Central memory CD8-positive, alpha-beta T cell (primary cell): Measurements from ENCODE around the gene KANSL1.

ENCODE experiments used
- ATAC-seq: fragments of 150-1000 bp; cut with Tn5 transposase; replicated peaks from 2 replicates; pipeline ENCODE4 v1.10.0; 2022; ENCODE audit warnings: mild to moderate bottlenecking, moderate FRiP score, moderate number of reproducible peaks; ENCODE audit not compliant: poor library complexity, severe bottlenecking; ENCODE audit errors: extremely low read depth
- DNase-seq, 2 donors: peaks; one replicate each; pipeline ENCODE4 v3.0.0; 2021; ENCODE audit warnings: low spot score in 2 of 2
- H3K27ac Mint-ChIP-seq: one replicate; pipeline ENCODE4 v1.8.0; 2022; ENCODE audit warnings: low read depth, mild to moderate bottlenecking, moderate library complexity, mixed read lengths
- H3K27me3 Mint-ChIP-seq: one replicate; pipeline ENCODE4 v1.8.0; 2022; ENCODE audit warnings: mixed read lengths
- H3K36me3 Mint-ChIP-seq: one replicate; pipeline ENCODE4 v1.8.0; 2022; ENCODE audit warnings: mild to moderate bottlenecking, moderate library complexity, mixed read lengths; ENCODE audit not compliant: insufficient read depth
- H3K4me1 Mint-ChIP-seq: one replicate; pipeline ENCODE4 v1.8.0; 2022; ENCODE audit warnings: mixed read lengths
- H3K4me3 Mint-ChIP-seq: one replicate; pipeline ENCODE4 v1.8.0; 2022; ENCODE audit warnings: mild to moderate bottlenecking, moderate library complexity, mixed read lengths
- H3K9me3 Mint-ChIP-seq: one replicate; pipeline ENCODE4 v1.8.0; 2022; ENCODE audit warnings: mixed read lengths

Gene KANSL1

DNA sequence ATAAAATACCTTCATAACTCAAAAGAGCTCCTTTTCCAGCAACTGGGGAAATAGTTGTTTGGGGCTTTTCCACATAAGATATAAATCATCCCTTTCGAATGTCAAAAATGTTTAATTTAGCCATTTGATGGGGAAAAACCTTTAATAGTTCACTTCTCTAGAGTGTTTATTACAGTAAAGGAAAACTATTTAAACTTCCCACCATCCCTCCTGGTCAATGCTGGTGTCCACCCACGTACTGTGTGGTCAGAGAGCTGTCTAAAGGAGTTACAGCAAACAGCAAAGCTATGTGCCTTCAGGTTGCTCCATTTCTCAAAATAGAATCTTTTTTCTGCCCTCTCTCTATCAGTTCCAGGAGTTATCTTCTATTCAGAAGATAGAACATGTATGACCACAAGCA lies 33.5 kb downstream of the KANSL1 start:
- ATAC-seq (no peak), DNase-seq (no peak)
- Mint-ChIP-seq H3K4me1 (peaks cover 83% of the 10 kb centered on the region), H3K36me3 (peaks cover 15% of the 10 kb centered on the region), H3K9me3 (no peaks in the 10 kb centered on the region), H3K4me3 (no peak overlapping the region), H3K27ac (peak overlapping the region; percentile 58), H3K27me3 (no peaks in the 10 kb centered on the region)

DNA sequence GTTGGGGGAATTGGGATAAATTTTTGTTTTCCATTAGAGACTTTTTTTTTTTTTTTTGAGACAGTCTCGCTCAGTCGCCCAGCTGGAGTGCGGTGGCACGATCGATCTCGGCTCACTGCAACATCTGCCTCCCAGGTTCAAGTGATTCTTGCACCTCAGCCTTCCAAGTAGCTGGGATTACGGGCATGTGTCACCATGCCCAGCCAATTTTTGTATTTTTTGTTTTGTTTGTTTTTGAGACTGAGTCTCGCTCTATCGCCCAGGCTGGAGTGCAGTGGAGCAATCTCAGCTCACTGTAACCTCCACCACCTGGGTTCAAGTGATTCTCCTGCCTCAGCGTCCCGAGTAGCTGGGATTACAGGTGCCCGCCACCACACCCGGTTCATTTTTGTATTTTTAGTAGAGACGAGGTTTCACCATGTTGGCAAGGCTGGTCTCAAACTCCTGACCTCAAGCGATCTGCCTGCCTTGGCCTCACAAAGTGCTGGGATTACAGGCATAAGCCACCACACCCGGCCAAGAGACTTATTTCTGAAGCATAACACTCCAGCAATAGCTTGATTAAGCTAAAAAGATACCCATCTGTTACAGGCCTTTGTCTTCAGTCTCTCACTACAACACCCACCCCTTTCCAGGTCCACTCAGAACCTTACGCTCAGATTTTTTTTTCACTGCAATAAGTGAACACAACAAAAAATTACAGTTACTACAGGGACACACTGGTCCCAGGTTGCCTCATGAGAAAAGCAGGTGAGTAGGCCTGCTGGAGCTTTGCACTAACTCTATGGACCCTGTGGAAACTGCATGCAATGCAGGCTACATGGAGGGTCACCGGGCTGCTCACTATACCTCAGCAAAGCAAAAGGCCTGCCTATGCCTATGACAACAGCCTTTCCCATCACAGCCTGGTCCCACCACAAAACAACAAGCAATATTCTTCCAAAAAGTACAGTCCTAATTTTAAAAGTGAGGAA lies 34.6 kb downstream of the KANSL1 start:
- DNase-seq (no peak), ATAC-seq (no peak)
- H3K9me3 Mint-ChIP-seq, result no peaks in the 10 kb centered on the region
- peak overlapping the region; percentile 58 for H3K27ac Mint-ChIP-seq
- H3K27me3 Mint-ChIP-seq, result no peaks in the 10 kb centered on the region
- peaks cover 83% of the 10 kb centered on the region for H3K4me1 Mint-ChIP-seq
- H3K4me3 Mint-ChIP-seq, result no peak overlapping the region
- peaks cover 13% of the 10 kb centered on the region for H3K36me3 Mint-ChIP-seq

DNA sequence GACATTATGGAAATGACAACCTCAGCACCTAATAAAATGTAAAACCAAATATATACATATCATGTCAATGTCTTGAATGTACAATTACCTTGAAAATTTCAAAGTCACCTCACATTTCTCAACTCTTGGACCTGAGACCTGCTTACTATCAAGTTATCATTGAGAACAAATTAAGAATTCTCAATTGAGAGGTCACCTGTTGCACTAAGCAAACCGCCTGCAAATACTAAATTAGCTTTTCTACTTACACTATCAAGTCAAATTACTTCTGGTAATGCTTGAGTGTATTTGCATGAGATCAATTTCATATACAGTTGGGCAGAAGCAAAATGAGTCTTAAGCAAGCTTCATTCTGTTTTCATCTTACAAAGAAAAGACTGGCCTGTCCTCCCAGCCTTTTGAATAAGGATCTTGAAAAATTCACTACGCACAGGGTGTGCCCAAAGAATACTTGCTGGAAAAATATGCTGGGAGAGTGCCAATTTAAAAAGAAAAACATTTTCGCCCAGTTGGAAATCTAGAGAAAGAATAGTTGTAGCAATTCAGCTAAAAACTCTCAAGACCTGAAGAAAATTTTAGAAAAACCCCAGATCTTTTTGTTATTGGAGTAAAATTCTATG lies 35.7 kb downstream of the KANSL1 start:
- ATAC-seq, result no peak
- peaks cover 12% of the 10 kb centered on the region for H3K36me3 Mint-ChIP-seq
- peaks cover 83% of the 10 kb centered on the region for H3K4me1 Mint-ChIP-seq
- DNase-seq, result no peak
- H3K4me3 Mint-ChIP-seq, result peak overlapping the region; percentile 8
- H3K27me3 Mint-ChIP-seq, result no peaks in the 10 kb centered on the region
- H3K27ac Mint-ChIP-seq, result peak overlapping the region; percentile 37
- no peaks in the 10 kb centered on the region for H3K9me3 Mint-ChIP-seq

DNA sequence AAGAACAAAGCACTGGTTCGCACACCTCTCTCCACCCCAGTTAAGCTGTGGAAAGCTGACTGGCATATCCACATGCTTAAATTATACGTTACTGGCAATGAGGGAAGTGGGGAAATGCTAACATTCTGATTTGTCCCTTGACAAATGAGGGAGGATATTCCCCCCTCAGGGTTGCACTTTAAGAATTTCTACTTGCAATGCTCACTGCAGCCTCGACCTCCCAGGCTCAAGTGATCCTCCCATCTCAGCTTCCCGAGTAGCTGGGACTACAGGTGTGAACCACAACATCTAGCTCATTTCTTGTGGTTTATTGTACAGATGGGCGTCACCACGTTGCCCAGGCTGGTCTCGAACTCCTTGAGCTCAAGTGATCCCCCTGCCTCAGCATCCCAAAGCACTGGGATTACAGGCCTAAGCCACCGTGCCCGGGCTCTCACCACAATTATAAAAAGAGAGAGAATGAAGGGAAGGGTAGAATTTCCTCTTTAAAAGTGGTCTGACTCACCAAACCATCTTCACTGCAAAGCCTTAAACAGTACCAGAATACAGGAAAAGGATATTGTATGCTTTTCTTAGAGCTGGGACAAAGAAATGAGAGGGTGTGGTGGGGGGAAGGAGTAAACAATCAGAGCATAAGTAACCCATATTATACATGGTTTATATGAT lies 38.9 kb downstream of the KANSL1 start:
- Mint-ChIP-seq H3K27ac (peak overlapping the region; percentile 89), H3K27me3 (no peaks in the 10 kb centered on the region), H3K36me3 (peaks cover 16% of the 10 kb centered on the region), H3K4me1 (peaks cover 86% of the 10 kb centered on the region), H3K9me3 (no peaks in the 10 kb centered on the region), H3K4me3 (peak overlapping the region; percentile 63)
- peak; percentile 75 for ATAC-seq
- DNase-seq, result no peak

DNA sequence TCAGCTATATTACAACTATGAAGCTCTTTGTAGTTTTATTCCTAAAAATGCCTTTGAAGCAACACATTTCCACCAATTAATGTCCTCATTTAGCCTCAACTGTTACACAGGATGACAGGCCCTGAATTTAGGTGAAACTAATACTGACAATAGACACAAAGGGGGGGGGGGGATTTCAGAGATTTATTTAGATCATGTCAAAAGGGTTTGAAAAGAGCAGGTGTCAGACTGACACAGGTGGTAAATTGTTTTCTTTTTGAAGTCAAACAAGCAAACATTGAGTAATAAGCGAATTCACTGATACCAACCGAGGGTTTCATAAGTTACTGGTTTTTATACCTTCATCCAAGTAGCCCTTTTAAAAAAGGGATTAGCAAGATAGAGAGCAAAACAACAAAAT lies 40.8 kb downstream of the KANSL1 start:
- peak overlapping the region; percentile 89 for H3K27ac Mint-ChIP-seq
- H3K27me3 Mint-ChIP-seq, result no peaks in the 10 kb centered on the region
- peaks cover 90% of the 10 kb centered on the region for H3K4me1 Mint-ChIP-seq
- ATAC-seq (no peak), DNase-seq (no peak)
- H3K4me3 Mint-ChIP-seq, result peak overlapping the region; percentile 15
- H3K36me3 Mint-ChIP-seq, result peaks cover 18% of the 10 kb centered on the region
- no peaks in the 10 kb centered on the region for H3K9me3 Mint-ChIP-seq

DNA sequence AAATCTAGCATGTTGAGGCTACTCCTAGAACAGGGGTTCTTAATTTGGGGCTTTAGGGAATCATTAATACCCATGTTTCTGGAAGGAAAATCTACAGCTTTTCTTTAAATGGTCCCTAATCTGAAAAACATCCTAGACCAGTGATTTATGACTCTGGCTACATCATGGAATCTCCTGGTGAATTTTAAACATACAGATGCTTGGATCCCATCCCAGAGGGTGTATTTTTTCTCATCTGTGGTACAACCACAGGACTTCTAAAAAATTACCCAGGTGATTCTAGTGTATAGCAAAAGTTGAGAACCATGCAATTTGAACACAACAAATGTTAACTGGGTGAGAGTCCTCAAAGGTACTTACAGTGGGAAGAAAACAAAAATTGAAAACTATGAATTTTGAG lies 41.5 kb downstream of the KANSL1 start:
- peak overlapping the region; percentile 89 for H3K27ac Mint-ChIP-seq
- peaks cover 16% of the 10 kb centered on the region for H3K36me3 Mint-ChIP-seq
- no peak for ATAC-seq
- H3K4me3 Mint-ChIP-seq, result no peak overlapping the region
- no peaks in the 10 kb centered on the region for H3K27me3 Mint-ChIP-seq
- DNase-seq, result no peak
- H3K9me3 Mint-ChIP-seq, result no peaks in the 10 kb centered on the region
- H3K4me1 Mint-ChIP-seq, result peaks cover 90% of the 10 kb centered on the region

DNA sequence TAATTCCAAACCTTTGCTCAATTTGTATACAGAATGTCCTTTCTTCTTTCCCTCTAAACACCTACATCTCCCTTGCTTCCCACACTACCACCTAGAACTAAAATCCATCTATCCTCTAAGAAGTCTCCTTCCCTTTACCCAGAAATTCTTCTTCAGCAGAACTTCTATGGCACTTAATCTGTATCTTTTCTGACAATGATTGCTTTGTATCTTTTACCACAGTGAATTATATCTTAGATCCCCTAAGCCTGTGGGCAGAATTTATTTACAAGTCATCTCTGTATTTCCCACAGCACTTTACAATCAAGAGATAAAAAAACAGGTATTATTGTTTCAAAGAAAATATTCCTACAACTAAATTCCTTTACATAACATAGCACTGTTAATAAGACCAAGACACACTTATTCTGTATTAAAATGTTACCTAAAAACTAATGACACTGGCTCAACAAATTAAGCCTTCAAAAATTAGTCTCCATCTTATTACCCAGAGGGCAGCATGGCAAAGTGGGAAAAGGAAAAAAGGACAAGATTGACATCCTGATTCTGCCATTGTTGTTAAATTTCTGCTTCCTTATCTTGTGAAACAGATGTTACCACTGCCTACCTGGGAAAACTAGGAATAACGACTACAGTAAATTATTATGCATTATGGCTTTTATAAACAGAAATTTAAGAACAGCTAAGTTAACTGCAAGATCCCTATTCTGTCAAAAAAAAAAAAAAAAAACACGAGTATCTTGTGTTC lies 42.8 kb downstream of the KANSL1 start:
- peak overlapping the region; percentile 0 for H3K4me3 Mint-ChIP-seq
- no peaks in the 10 kb centered on the region for H3K27me3 Mint-ChIP-seq
- H3K27ac Mint-ChIP-seq, result peak overlapping the region; percentile 1
- H3K36me3 Mint-ChIP-seq, result peaks cover 19% of the 10 kb centered on the region
- DNase-seq (no peak), ATAC-seq (no peak)
- no peaks in the 10 kb centered on the region for H3K9me3 Mint-ChIP-seq
- H3K4me1 Mint-ChIP-seq, result peaks cover 87% of the 10 kb centered on the region

DNA sequence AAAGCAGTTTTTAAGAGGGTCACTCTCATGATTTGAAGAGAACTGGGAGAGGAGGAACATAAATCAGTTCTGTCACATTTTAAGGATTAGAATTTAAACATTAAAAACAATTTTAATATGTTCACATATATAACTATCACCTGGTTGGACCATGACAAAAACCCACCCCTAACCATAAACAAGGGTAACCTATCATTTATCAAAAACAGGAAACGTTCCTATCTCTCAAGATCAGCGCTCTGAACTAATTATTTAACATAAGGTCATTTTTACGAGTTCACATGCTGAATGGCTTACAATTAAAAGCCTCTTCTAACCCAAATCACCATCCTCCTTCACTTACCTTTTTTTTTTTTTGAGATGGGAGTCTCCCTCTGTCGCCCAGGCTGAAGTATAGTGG lies 45.0 kb downstream of the KANSL1 start:
- DNase-seq (no peak), ATAC-seq (no peak)
- peaks cover 24% of the 10 kb centered on the region for H3K36me3 Mint-ChIP-seq
- H3K27me3 Mint-ChIP-seq, result no peaks in the 10 kb centered on the region
- H3K4me1 Mint-ChIP-seq, result peaks cover 89% of the 10 kb centered on the region
- peak overlapping the region; percentile 52 for H3K4me3 Mint-ChIP-seq
- H3K9me3 Mint-ChIP-seq, result no peaks in the 10 kb centered on the region
- peak overlapping the region; percentile 88 for H3K27ac Mint-ChIP-seq

DNA sequence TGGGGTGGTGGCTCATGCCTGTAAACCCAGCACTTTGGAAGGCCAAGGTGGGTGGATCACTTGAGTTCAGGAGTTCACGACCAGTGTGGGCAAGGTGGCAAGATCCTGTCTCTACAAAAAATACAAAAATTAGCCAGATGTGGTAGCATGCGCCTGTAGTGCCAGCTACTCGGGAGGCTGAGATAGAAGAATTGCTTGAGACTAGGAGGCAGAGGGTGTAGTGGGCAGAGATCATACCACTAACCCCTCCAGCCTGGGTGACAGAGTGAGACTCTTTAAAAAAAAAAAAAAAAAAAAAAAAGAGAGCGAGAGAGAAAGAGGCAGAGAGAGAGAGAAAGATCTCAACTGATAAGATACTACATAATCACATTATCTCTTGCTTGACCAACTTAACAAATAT lies 45.9 kb downstream of the KANSL1 start:
- peak overlapping the region; percentile 5 for H3K4me3 Mint-ChIP-seq
- no peak for DNase-seq
- peaks cover 86% of the 10 kb centered on the region for H3K4me1 Mint-ChIP-seq
- H3K36me3 Mint-ChIP-seq, result peaks cover 27% of the 10 kb centered on the region
- ATAC-seq, result peak; percentile 64
- no peaks in the 10 kb centered on the region for H3K27me3 Mint-ChIP-seq
- no peaks in the 10 kb centered on the region for H3K9me3 Mint-ChIP-seq
- H3K27ac Mint-ChIP-seq, result peak overlapping the region; percentile 88

DNA sequence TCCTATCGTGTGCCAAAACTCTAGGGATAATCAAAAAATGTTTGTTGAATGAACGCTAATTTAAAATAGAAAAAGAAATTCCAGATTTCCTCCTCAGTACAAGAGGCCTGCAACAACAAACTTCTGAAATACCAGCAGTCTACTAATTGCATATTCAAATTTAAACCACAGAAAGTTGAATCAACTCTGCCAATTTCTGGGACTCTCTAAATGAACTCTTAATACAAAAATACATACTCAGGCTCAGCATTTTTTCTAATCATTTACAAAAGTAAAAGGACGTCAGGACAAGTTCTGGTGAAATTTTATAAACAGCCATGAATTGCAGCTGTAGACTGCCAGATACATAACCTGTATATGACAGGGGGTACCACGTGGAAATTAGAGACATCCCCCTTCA lies 49.0 kb downstream of the KANSL1 start:
- no peak for ATAC-seq
- Mint-ChIP-seq H3K36me3 (peaks cover 25% of the 10 kb centered on the region), H3K27me3 (no peaks in the 10 kb centered on the region)

DNA sequence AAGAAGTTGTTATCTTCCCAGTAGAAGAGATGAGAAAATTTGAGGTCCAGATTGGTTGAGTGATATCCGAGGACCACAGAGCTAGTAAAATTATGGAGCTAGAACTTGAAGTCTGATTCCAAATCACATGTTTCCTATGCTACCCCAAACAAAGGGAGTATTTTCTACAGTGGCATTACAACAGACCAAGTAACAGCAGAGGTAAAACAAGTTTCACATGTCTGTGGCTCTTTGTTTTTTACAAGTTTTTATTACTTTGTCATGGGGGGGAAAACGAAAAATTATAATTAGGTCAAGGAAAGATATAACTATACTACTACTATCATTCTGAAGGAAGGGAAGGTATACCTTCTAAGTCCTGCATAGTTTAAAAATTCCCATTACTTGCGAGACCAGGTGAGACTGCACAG lies 49.4 kb downstream of the KANSL1 start:
- H3K27ac Mint-ChIP-seq, result peak overlapping the region; percentile 47
- no peaks in the 10 kb centered on the region for H3K27me3 Mint-ChIP-seq
- H3K4me1 Mint-ChIP-seq, result peaks cover 90% of the 10 kb centered on the region
- peaks cover 25% of the 10 kb centered on the region for H3K36me3 Mint-ChIP-seq
- no peak for ATAC-seq
- no peak for DNase-seq
- H3K4me3 Mint-ChIP-seq, result peak overlapping the region; percentile 8
- no peaks in the 10 kb centered on the region for H3K9me3 Mint-ChIP-seq

More for the DNA sequence above, 49.0 kb downstream of the KANSL1 start:
- Mint-ChIP-seq H3K9me3 (no peaks in the 10 kb centered on the region), H3K27ac (peak overlapping the region; percentile 47), H3K4me1 (peaks cover 90% of the 10 kb centered on the region), H3K4me3 (peak overlapping the region; percentile 8)
- no peak for DNase-seq

DNA sequence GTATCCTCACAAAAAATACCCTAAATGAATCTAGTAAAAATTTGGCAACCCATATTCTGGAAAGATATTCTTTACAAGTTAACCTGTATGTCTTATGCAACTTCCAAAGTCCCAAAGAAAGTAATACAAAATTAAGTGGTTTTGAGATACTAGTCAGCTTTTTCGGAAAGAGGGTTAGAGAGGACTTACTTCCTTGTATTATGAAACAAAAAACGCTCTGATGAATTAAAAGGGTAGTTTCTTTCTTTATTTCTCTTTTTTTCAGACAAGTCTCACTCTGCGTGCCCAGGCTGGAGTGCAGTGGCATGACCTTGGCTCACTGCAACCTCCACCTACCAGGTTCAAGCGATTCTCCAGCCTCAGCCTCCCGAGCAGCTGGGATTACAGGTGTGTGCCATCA lies 51.6 kb downstream of the KANSL1 start:
- Mint-ChIP-seq H3K36me3 (peaks cover 28% of the 10 kb centered on the region), H3K9me3 (no peaks in the 10 kb centered on the region), H3K27ac (peak overlapping the region; percentile 12), H3K4me1 (peaks cover 91% of the 10 kb centered on the region), H3K4me3 (no peak overlapping the region), H3K27me3 (no peaks in the 10 kb centered on the region)
- DNase-seq, result no peak
- ATAC-seq, result no peak
